HG03469 (cell line): Measurements from ENCODE around the gene TCN2.
A peak's percentile ranks its signal among the peaks of the same experiment; 100 is the strongest.
"Not testable (repeated sequence)": the region's sequence is repeated elsewhere in the genome, so short reads cannot be mapped to it uniquely, and the experiment has no call there.

Source experiments
- ATAC-seq: cut with Tn5 transposase; IDR thresholded peaks from one replicate; pipeline ENCODE4 v1.9.1; 2021; ENCODE audit warnings: mild to moderate bottlenecking, moderate library complexity, moderate number of reproducible peaks; ENCODE audit not compliant: unreplicated experiment

Gene TCN2

DNA sequence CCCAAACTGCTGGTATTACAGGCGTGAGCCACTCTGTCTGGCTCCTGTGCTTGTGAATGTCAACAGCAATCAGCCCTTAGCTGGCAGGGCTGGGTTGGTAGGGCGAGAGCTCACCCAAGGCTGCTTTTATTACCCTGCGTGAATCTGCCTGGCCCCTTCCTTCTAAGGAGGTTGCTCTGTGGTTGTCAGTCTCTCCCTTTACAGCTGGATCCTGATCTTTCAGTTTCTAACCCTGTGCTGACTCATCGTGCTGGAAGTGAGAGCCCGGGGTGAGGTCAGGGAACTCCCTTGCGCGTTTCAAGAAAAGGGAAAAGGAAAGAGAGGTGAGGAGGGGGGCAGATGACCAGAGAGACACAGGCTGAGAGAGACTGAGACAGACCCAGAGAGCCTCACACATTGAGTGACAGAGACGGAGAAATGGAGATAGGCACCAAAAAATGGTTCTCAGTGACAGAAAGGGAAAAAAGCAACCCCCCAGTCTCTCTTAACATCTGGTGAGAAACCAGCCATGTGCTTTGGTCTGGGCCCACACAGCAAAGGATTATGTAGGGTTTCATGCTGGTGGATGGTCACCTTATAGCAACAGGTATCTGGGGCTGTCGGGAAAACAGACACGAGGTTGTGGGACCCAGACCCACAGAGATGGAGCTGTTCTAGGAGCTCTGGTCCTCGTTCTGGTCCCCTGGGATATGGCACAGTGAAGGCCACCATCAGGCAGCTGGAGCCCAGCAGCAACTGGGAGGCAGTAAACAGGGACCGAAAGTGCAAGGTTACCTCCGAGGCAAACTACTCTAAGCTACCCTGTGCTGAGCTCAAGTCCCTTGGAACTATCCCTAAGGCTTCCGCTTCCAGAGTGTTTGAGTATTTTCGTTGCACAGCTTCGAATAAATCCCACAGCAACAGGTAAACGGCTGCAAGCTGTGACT is 2.5 kb downstream of the TCN2 start:
- ATAC-seq, result no peak

- ATAC-seq, result no peak
Observed at GRCh38 chr22:30610299-30610698, 3.3 kb downstream of the TCN2 start.

GRCh38 chr22:30611197-30611596 is 4.2 kb downstream of the TCN2 start:
- no peak for ATAC-seq

- no peak for ATAC-seq
Observed at GRCh38 chr22:30612789-30613188, 5.8 kb downstream of the TCN2 start.

- no peak for ATAC-seq
Observed at GRCh38 chr22:30614268-30614667, 7.3 kb downstream of the TCN2 start.

DNA sequence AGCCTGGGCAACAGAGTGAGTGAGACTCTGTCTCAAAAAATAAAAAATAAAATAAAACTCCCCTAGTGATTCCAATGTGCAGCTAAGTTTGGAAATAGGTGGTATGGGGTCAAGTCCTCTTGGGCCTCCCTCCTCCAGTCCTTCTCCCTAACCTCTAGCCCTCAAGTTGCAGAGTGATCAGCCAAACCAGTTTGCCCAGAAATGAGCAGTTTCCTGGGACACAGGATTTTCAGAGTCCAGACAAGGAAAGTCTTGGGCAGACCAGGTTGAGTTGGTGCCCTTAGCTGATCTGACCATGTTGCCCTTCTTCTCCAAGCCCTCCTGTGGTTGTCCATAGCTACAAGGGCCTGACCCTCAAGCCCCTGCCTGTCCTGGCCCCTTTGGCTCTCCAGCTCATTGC is 7.9 kb downstream of the TCN2 start:
- no peak for ATAC-seq

- no peak for ATAC-seq
Observed at GRCh38 chr22:30615543-30615954, 8.6 kb downstream of the TCN2 start.

- no peak for ATAC-seq
Observed at GRCh38 chr22:30617819-30618218, 10.8 kb downstream of the TCN2 start.

GRCh38 chr22:30619909-30620308 is 12.9 kb downstream of the TCN2 start:
- not testable (repeated sequence) for ATAC-seq

DNA sequence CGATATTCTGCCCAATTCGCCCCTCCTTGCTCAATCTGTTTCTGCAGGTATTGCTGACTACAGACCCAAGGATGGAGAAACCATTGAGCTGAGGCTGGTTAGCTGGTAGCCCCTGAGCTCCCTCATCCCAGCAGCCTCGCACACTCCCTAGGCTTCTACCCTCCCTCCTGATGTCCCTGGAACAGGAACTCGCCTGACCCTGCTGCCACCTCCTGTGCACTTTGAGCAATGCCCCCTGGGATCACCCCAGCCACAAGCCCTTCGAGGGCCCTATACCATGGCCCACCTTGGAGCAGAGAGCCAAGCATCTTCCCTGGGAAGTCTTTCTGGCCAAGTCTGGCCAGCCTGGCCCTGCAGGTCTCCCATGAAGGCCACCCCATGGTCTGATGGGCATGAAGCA is 19.4 kb downstream of the TCN2 start:
- ATAC-seq, result no peak

DNA sequence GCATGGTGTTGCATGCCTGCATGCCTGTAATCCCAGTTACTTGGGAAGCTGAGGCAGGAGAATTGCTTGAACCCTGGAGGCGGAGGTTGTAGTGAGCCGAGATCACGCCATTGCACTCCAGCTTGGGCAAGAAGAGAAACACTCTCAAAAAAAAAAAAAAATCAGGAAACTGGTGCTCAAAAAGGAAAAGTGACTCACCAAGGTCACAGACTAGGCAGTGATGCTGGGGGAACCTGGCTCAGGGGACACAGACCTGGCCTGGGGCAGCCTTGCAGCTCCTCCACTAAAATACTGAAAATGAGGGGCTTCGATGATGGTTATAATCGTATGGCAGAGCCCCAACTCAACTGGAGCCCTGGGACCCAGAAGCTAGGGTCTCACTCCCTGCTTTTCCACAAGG is 20.5 kb downstream of the TCN2 start:
- no peak for ATAC-seq

DNA sequence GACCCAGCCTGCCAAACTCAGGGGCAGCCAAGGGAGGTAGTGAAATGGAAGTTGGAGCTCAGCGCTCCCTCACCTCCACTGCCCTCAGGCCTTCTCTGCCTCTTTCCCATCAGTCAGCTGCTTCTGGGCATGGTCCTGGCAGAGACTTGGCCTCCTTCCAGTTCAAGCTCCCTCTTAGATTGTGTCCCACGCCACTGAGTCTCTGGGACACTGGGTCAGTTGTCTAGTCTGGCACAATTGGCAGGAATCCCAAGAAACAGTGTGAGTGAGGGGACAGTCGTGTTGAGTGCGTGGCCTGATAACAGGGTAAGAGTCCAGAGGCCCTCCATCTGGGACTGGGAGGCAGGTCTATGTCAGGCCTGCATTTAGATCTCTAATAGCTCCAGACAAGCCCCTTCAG is 21.5 kb downstream of the TCN2 start:
- no peak for ATAC-seq

GRCh38 chr22:30631469-30631868 is 24.5 kb downstream of the TCN2 start:
- not testable (repeated sequence) for ATAC-seq

- ATAC-seq, result no peak
Observed at GRCh38 chr22:30634471-30635233, 27.7 kb downstream of the TCN2 start.

DNA sequence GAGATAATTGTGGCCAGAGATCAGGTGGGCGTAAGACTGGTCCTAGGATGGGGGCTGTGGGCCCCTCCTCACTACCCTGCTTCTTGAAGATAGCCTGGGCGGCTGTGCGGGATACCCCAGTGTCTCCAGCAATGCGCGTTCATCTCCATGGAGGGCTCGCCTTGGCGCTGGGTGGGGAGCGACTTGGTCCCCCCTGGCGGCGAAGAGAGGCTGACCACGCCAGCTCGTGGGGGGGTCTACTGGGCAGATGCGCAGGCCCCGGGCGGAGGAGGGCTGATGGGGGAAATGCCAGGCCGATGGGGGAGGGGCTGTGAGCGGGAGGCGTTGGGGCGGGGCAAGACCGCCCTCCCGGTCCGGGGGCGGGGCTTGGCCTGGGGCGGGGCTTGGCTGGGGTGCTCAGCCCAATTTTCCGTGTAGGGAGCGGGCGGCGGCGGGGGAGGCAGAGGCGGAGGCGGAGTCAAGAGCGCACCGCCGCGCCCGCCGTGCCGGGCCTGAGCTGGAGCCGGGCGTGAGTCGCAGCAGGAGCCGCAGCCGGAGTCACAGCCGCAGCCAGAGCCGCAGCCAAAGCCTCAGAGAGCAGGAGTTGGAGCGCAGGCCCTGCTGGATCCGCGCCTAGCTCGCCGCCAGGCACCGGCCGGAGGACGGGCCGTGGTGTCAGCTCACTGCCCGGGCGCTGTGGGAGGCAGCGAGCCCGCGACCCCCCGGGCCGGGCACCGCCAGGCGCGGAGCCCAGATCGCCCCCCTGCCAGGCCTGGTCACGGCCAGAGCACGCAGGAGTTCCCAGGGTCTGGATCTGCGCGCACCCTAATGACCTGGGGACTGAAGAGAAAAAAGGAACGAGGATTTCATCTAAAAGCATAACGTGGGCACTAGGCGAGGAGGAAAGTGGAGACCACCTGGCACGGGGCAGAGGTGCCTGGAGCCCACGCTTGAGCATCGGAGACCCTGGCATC is 28.6 kb downstream of the TCN2 start, which contains the start of gene SLC35E4:
SLC35E4 (plus strand) TSS at position 509 of the 953 bp plus-strand sequence. CDS start 670 bp downstream, outside the sequence.
- ATAC-seq, result peak; percentile 29

DNA sequence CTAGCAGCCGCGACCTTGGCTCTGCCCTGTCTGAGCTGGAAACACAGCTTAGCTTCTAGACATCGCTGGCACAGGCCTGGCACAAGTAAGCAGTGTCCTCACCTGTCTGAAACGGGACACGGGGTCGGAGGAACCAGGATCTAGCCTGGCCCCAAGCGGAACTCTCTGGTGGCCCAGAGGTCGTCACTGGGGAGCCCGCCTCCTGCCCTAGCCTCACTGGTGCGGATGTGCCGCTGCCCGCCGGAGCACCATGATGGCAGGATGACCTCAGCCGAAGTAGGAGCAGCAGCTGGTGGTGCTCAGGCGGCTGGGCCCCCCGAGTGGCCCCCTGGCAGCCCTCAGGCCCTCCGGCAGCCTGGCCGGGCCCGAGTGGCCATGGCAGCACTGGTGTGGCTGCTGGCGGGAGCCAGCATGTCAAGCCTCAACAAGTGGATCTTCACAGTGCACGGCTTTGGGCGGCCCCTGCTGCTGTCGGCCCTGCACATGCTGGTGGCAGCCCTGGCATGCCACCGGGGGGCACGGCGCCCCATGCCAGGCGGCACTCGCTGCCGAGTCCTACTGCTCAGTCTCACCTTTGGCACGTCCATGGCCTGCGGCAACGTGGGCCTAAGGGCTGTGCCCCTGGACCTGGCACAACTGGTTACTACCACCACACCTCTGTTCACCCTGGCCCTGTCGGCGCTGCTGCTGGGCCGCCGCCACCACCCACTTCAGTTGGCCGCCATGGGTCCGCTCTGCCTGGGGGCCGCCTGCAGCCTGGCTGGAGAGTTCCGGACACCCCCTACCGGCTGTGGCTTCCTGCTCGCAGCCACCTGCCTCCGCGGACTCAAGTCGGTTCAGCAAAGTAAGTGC is 29.5 kb downstream of the TCN2 start:
- ATAC-seq, result no peak

- ATAC-seq, result no peak
Observed at GRCh38 chr22:30637701-30638114, 30.7 kb downstream of the TCN2 start.

DNA sequence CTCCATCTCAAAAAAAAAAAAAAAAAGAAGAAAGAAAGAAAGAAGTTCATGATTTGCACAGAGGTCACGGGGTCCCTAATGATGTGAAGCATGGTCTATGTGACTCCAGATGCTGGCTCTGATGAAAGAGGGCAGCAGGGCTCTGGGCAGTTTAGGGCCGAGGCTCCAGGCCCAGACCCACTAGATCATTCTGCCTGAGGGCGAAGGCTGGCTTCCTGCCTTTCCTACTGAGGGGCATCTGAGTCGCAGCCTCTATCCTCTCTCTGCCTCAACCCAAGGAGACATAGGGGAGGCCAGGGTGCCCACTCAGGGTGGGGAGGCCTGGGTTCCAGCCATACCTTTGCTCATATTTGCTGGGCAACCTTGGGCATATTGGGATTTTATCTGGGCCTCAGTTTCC is 33.4 kb downstream of the TCN2 start:
- ATAC-seq, result no peak

GRCh38 chr22:30640839-30641430 is 34.0 kb downstream of the TCN2 start:
- no peak for ATAC-seq
